HEK293T (cell line): ENCODE measurements around the gene TUBGCP3.

Source experiments
- CTCF ChIA-PET: fragments of 350-600 bp; formaldehyde crosslinking; extraction: SDS; loops from one replicate; lab custom pipeline; 2021; ENCODE audit warnings: antibody characterized with exemption, inconsistent platforms; lab: Yijun Ruan, JAX
- POLR2A ChIA-PET: fragments of 350-600 bp; formaldehyde crosslinking; extraction: SDS; loops from one replicate; lab custom pipeline; 2020; ENCODE audit warnings: antibody characterized with exemption, inconsistent platforms; lab: Yijun Ruan, JAX
- DNase-seq: peaks from one replicate; pipeline ENCODE4 v3.0.0; 2012; ENCODE audit warnings: mixed read lengths; ENCODE audit errors: extremely low spot score
- ARNT ChIP-seq: fragments of 450-650 bp; IDR thresholded peaks from 2 replicates; pipeline ENCODE4 v1.6.1; 2017; ENCODE audit warnings: mild to moderate bottlenecking
- BHLHE40 ChIP-seq: fragments of 450-650 bp; IDR thresholded peaks from 2 replicates; pipeline ENCODE4 v1.6.1; 2016; ENCODE audit warnings: mild to moderate bottlenecking, moderate library complexity, borderline replicate concordance
- CTBP1 ChIP-seq: fragments of 450-650 bp; IDR thresholded peaks from 2 replicates; pipeline ENCODE4 v1.6.1; 2016; ENCODE audit warnings: borderline replicate concordance
- ELF4 ChIP-seq: fragments of 450-650 bp; IDR thresholded peaks from 2 replicates; pipeline ENCODE4 v1.6.1; 2017; ENCODE audit warnings: antibody characterized with exemption
- FOXA1 ChIP-seq: fragments of 450-650 bp; IDR thresholded peaks from 2 replicates; pipeline ENCODE4 v1.6.1; 2016; ENCODE audit warnings: mild to moderate bottlenecking
- FOXK2 ChIP-seq: fragments of 450-650 bp; IDR thresholded peaks from 2 replicates; pipeline ENCODE4 v1.6.1; 2016; ENCODE audit warnings: mild to moderate bottlenecking
- FOXM1 ChIP-seq: fragments of 450-650 bp; IDR thresholded peaks from 2 replicates; pipeline ENCODE4 v1.6.1; 2017; ENCODE audit warnings: mild to moderate bottlenecking, borderline replicate concordance
- HDGF ChIP-seq: fragments of 450-650 bp; IDR thresholded peaks from 2 replicates; pipeline ENCODE4 v1.6.1; 2017; ENCODE audit warnings: antibody characterized with exemption, borderline replicate concordance
- L3MBTL2 ChIP-seq: fragments of 450-650 bp; conservative IDR thresholded peaks from 2 replicates; pipeline ENCODE4 v1.6.1; 2016; ENCODE audit warnings: mild to moderate bottlenecking
- LEF1 ChIP-seq: fragments of 450-650 bp; IDR thresholded peaks from 2 replicates; pipeline ENCODE4 v1.6.1; 2017; ENCODE audit warnings: mild to moderate bottlenecking, borderline replicate concordance
- NFRKB ChIP-seq: fragments of 450-650 bp; IDR thresholded peaks from 2 replicates; pipeline ENCODE4 v1.6.1; 2016; ENCODE audit warnings: mild to moderate bottlenecking, moderate library complexity
- SP1 ChIP-seq: fragments of 450-650 bp; IDR thresholded peaks from 2 replicates; pipeline ENCODE4 v1.6.1; 2017
- SUZ12 ChIP-seq: fragments of 450-650 bp; IDR thresholded peaks from 2 replicates; pipeline ENCODE4 v1.6.1; 2016; ENCODE audit warnings: mild to moderate bottlenecking
- TARDBP ChIP-seq: fragments of 450-650 bp; IDR thresholded peaks from 2 replicates; pipeline ENCODE4 v1.6.1; 2016
- ZNF384 ChIP-seq: fragments of 450-650 bp; IDR thresholded peaks from 2 replicates; pipeline ENCODE4 v1.6.1; 2016
- TF ChIP-seq, protein P1 (sequence below): fragments of 450-650 bp; IDR thresholded peaks from 2 replicates; pipeline ENCODE4 v1.6.1; 2016

Gene TUBGCP3

DNA sequence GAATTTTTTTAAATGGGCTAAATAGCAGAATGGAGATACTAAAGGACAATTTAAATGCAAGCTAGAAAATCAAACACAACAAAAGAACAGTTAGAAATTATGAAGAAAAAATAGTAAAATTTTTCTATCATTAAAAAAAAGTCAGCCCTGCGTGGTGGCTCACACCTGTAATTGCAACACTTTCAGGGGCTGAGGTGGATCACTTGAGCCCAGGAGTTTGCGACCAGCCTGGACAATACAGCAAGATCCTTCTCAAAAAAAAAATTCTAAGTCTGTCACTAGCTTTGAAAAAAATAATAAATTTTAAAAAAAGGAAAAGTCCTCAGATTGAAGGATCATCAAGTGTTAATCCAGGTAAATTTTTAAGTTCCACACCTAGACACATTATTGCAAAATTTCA is 7.7 kb downstream of the TUBGCP3 start:
- POLR2A ChIA-PET: no interaction called here
- TF ChIP-seq ZNF384: no peak
- no peak for TF ChIP-seq CTBP1
- no peak for TF ChIP-seq NFRKB
- no peak for TF ChIP-seq L3MBTL2
- DNase-seq: no peak
- CTCF ChIA-PET: no interaction called here

GRCh38 chr13:112579310-112579843 is 8.6 kb downstream of the TUBGCP3 start:
- DNase-seq: no peak
- ChIA-PET CTCF (no interaction called here), POLR2A (no interaction called here)
- TF ChIP-seq FOXA1 (no peak), CTBP1 (no peak), ELF4 (no peak)

- CTCF ChIA-PET: no interaction called here
- POLR2A ChIA-PET: no interaction called here
- TF ChIP-seq ZNF384 (no peak), CTBP1 (no peak), ARNT (no peak), FOXM1 (no peak), SP1 (no peak), FOXK2 (no peak), ELF4 (no peak), FOXA1 (no peak), LEF1 (no peak), BHLHE40 (no peak), NFRKB (no peak), SUZ12 (no peak), TARDBP (no peak), L3MBTL2 (no peak), HDGF (no peak)
- TF ChIP-seq, protein P1, sequence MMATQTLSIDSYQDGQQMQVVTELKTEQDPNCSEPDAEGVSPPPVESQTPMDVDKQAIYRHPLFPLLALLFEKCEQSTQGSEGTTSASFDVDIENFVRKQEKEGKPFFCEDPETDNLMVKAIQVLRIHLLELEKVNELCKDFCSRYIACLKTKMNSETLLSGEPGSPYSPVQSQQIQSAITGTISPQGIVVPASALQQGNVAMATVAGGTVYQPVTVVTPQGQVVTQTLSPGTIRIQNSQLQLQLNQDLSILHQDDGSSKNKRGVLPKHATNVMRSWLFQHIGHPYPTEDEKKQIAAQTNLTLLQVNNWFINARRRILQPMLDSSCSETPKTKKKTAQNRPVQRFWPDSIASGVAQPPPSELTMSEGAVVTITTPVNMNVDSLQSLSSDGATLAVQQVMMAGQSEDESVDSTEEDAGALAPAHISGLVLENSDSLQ: no peak
- no peak for DNase-seq
Observed at GRCh38 chr13:112576768-112577167, 11.2 kb downstream of the TUBGCP3 start.

- POLR2A ChIA-PET: no interaction called here
- TF ChIP-seq LEF1 (no peak), ZNF384 (no peak), L3MBTL2 (no peak), NFRKB (no peak), BHLHE40 (no peak), SP1 (no peak), FOXK2 (no peak), FOXM1 (no peak)
- CTCF ChIA-PET: no interaction called here
- no peak for DNase-seq
Observed at GRCh38 chr13:112576191-112576590, 11.8 kb downstream of the TUBGCP3 start.

DNA sequence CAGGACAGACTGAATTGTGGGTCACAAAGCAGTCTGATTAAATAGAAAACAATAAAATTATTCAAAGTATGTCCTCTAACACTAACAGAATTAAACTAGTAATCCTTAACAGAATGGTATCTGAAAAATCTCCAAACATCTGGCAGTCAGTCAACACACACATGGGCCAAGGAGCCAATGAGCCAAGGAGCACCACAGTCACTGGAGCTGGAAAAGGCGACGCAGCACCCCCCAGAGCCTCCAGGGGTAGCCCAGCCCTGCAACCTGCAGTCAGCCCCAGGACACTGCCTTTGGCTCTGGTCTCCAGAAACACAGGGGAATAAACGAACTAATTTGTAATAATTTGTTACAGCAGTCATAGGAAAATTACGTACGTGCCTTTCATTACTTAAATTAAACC is 12.3 kb downstream of the TUBGCP3 start:
- ChIA-PET POLR2A (no interaction called here), CTCF (no interaction called here)
- TF ChIP-seq ARNT (no peak), FOXK2 (no peak), LEF1 (no peak), ELF4 (no peak), HDGF (no peak), BHLHE40 (no peak), SUZ12 (no peak), FOXA1 (no peak), SP1 (no peak), CTBP1 (no peak)
- TF ChIP-seq, protein P1: no peak
- no peak for DNase-seq

- CTCF ChIA-PET: no interaction called here
- POLR2A ChIA-PET: no interaction called here
- no peak for TF ChIP-seq BHLHE40
- TF ChIP-seq L3MBTL2: no peak
- TF ChIP-seq HDGF: no peak
- TF ChIP-seq ARNT: no peak
- no peak for TF ChIP-seq LEF1
- no peak for TF ChIP-seq ZNF384
- TF ChIP-seq SUZ12: no peak
- TF ChIP-seq FOXK2: no peak
- TF ChIP-seq SP1: no peak
- no peak for TF ChIP-seq ELF4
- TF ChIP-seq, protein P1: no peak
- no peak for TF ChIP-seq FOXA1
- no peak for TF ChIP-seq FOXM1
- TF ChIP-seq NFRKB: no peak
- DNase-seq: no peak
Observed at GRCh38 chr13:112574834-112575613, 12.9 kb downstream of the TUBGCP3 start.
